Kasumi-1 (cell line): ENCODE measurements around the gene NCKIPSD.
A peak's percentile ranks its signal among the peaks of the same experiment; 100 is the strongest.

ENCODE experiments used
- DNase-seq, 2 experiments: peaks; one replicate each; lab custom pipeline; 2025; lab: John Stamatoyannopoulos, UW

NCKIPSD gene

DNA sequence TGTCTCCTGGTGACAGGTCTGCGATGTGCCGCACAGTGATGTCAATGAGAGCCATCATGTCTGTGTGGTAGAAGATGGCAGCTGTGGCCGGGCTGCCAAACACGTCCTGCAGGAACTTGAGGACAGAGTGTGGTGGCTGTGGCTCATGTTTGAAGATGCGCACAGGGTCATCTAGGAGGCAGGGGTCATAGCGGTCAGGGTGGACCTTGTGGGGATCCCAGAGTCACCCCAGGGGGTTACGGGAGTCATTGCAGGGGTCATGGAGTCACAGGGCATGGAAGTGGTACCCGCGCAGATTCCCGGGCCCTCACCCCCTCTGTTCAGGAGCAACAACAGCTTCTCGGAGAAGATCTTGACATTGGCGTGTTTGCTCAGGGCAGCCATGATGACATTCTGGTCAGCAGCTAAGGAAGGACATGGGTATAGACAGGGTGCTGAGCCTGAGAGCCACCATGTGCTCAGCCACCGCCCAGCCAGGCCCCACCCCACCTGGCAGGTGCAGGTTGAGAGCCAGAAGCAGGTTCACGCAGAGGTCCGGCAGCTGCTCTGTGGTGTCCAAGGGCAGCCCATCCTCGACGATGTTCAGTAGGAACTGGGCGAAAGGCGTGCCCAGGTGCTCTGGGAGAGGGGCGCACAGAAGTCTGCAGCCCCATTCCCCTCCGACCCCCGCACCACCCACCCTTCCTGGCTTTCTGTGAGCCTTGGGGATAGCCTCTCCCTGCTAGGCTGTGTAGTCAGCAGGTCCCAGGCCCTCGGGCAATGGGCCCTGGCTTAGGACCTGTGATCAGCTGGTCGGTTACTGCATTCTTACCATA, 6.9 kb downstream of the NCKIPSD start:
- DNase-seq = no peak

- DNase-seq = no peak
Measured at GRCh38 chr3:48678056-48678455, 7.7 kb downstream of the NCKIPSD start.

DNA sequence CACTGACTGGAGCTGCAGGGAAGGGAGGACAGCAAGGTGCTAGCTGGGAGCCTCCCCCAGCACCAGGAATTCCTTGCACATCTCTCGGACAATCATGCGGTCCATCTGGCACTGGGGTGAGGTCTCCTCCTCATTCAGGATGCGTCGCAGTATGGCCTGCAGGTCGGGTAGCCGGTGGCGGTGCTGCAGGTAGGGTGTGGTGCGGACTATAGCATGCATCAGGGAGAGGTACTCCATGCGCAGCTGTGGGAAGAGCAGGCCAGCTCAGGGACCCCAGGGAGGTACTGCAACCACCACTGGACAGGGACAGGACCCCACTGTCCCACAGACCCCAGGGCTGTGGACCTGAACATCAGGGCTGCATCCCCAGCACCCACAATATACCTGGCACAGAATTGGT, 11.2 kb downstream of the NCKIPSD start:
- DNase-seq = no peak

DNA sequence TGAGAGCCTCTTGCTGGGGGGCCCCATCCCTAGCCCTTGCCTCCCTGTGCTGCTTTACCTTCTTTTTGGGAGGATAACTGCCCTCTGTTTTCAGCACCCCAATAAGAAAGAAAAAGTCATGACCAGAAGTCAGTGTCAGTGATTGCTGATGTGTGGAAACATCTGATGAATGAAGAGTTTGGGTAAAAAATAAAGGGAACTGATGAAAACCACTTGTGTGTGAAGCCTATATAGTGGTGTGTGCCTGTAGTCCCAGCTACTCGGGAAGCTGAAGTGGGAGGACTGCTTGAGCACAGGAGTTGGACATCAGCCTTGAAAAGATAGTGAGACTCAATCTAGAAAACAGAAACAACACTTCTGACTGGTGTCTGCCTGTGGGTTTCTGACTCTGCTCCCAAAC, 13.2 kb downstream of the NCKIPSD start:
- no peak for DNase-seq

GRCh38 chr3:48664929-48665328, 20.8 kb downstream of the NCKIPSD start:
- no peak for DNase-seq

GRCh38 chr3:48664313-48664644, 21.4 kb downstream of the NCKIPSD start:
- no peak for DNase-seq

DNA sequence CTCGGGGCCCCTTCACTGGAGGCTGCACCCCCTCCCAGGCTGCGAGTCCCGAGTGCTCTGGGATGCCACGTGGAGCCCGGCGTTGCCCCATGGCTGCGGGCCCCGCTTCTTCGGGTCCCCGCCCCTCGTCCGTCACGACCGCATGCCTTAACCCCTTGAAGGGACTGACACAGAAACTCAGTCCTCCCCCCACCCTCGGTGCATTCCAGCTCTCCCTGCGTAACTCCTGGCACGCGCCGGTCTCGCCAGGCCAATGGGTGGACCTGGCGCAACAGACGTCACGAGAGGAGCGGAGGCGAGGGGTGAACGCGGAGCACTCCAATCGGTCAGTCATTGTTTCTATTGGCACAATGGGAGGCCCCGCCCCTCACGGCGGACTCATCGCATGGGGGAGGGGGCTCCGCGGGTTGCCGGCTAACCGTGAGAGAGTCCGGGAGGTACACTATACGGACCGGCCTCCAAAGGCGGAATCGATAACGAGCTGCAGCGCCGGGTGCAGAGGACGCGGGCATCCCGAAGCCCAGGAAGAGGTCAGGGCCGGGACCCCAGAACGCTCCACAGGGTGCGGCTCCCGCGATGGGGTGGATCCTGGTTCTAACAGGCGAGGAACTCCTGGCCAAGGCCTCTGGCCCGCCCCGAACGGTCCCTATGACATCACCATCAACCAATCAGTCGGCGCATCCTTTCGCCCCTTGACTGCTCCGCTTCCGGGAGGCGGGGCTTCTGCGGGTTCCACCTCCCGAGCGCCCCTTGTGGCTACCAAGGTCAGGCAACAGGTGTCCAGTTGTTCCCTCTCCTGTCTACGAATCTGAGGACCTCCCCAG, 22.0 kb downstream of the NCKIPSD start:
- DNase-seq = peak; percentile 93

DNA sequence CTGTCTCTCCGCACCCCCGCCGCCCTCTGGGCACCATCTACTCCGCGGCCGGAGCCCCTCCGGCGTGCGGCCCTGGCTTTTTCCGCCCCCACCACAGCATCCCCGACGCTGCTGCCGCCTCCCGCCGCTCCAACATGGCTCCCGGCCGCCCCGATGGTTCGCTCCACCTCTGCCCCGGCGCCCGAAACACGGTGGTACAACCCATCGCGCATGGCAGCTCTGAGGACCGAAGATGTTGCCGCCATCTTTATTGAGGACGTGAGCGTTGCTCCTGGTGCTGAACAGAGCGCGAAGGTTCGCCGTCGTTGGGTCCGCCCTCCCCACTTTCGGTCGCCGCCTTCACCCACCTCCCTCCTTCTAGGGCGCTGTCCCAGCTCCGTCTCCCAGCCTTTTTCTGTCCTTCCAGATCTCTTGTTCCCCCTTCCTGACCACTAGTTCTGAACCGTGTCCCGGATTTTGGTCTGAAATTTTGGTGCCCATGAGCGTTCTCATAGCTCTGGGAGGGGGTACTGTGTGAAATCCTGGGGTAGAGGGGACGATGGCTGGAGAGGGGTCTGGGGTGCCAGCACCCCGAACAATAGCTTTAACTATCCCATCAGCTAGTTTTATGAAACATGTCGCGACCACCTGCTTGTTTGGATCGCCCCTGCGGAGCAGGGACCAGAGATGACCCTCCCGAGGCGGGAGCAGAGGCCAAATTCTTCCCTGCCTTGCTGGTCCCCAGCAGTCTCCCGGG, 22.8 kb downstream of the NCKIPSD start, which contains the start of gene CELSR3:
Gene CELSR3, minus strand, starts transcription at position 134 of the 736 bp plus-strand sequence. CDS start 252 bp downstream, outside the sequence.
- no peak for DNase-seq

DNA sequence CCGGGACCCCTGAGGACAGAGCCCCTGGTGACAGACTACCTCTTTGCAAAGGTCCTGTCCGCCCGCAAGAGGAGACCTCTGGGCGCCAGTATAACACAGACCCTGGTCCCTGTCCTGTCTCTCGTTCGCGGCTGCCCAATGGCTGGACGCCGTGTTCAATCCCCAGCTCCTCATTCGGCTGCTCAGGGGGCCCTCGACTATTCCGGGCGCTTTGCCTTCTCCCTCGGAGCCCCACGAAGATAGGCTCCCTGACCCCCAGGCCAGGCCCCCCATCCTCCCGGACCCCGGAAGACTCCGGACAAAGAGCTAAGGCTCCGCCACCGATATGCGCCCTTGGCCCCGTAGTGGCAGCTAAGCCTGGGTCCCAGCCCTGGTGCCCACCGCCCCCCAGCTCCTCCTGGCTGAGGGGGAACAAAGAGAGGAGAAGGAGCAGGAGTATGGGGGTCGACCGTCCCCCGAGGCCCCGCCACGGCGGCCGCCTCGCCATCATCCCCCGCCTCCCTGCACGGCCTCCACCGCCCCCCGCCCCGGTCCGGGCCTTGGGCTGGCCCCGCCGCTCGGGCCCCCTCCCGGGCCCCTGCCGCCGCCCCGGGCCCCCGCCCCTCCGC, 23.5 kb downstream of the NCKIPSD start:
- no peak for DNase-seq

- peak; percentile 58 for DNase-seq
Measured at GRCh38 chr3:48661501-48662144, 24.1 kb downstream of the NCKIPSD start.

DNA sequence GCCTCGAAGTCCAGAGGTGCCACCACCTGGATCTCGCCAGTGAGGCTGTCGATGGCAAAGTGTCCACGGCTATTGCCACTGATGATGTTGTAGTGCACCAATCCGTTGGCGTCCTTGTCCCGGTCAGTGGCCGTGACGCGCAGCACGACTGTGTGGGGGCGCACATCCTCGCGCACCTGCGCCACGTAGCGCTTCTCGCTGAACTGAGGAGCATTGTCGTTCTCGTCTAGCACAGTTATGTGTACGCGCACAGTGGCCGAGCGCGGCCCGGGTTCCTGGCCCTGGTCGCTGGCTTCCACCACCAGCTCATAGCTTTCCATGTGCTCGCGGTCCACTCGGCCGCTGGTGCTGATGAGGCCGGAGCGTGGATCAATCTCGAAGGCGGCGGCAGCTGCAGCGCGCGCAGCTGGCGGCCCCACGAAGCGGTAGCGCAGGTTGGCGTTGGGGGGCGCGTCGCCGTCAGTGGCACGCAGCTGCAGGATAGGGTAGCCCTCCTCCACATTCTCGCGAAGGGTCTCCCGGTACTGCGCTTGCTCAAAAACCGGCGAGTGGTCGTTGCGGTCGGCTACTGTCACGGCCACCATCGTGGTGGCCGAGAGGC, 24.8 kb downstream of the NCKIPSD start:
- no peak for DNase-seq

GRCh38 chr3:48656841-48657281, 28.9 kb downstream of the NCKIPSD start:
- peak; percentile 37 to 46 for DNase-seq

DNA sequence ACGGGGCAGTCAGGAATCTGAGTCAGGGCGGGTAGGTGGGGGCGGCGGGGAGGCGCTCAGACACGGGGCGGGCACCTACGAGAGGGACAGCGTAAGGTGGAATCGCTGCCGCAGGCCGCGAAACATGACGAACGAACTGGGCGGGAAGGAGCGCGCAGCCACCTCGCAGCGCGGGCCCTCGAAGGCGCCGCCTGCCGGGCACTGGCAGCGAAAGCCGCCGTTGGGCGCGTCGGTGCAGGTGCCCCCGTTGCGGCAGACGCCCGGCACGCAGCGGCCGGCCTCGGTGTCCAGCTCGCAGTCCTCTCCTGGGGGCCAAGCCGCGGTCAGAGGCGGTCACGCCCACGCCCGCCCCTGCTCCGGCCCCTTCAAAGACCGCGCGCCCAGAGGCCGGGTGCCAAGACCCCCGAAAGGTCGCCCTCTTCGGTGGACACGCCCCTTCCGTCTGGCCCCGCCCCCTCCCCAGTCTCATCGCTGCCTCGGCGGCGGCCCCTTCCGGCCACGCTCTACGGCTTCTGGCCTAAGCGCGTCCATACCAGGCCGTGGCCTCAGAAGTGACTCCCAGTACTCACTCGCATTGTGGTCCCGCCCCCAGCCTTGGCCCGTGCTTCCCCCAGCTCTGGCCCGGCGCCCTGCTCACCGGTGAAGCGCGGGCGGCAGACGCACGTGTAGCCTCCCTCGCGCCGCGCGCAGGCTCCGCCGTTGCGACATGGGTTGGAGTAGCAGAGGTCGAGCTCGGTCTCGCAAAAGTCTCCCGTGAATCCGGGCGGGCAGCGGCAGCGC, 29.5 kb downstream of the NCKIPSD start:
- DNase-seq = peak; percentile 76

- DNase-seq = no peak
Measured at GRCh38 chr3:48655606-48656005, 30.1 kb downstream of the NCKIPSD start.

- no peak for DNase-seq
Measured at GRCh38 chr3:48655063-48655462, 30.7 kb downstream of the NCKIPSD start.

GRCh38 chr3:48652923-48653715, 32.6 kb downstream of the NCKIPSD start:
- no peak for DNase-seq

DNA sequence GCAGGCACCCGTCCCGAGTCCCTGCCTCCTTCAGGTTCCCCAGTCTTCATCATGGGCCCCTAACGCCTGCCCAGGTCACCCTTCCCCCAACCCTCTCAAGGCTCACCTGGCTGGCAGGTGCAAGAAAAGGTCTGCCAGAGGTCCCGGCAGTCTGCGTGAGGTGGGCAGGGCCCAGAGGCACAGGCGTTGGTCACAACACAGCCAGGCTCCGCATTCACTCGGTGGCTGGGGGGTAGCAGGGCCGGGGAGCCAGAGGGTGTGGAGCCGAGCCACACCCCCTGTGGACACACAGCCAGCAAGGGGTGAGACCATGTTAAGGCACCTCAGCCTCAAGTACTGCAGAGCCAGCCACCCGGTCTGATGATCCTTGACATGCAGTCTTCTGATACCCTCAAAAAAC, 33.9 kb downstream of the NCKIPSD start:
- DNase-seq = no peak

GRCh38 chr3:48650723-48651122, 35.0 kb downstream of the NCKIPSD start:
- DNase-seq = no peak

DNA sequence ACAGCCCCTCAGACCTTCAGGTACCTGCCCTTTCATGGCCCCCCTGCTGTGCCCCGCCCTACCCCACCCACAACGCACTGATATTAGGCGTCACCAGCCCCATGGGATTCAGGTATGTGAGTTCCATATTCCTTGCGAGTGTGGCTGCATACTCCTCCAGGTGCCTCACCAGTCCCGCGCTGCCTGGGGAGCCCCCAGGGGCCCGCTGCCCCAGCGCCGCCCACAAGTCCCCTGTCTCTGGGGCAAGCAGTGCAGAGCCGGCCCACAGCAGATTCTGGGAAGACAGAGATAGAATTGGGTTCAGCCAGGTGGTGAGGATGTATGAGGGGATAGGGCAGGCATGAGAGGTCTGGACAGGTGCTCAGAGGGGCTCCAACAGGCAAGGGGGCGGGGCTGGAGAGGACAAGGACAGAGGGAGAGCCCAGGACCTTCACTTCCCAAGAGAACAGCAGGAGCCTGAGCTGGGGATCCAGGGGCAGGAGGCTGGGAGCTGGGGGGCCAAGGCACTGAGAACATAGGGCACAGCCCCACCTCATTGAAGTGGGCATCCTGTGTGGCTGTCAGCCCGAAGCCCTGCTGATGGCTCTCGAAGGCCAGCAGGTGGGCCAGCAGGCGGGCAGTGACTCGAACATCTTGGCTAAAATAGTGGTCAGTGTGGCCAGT, 37.4 kb downstream of the NCKIPSD start:
- DNase-seq = no peak
